DOHH2 (cell line): ENCODE measurements around the gene RBM47.

Experiments used
- H3F3A ChIP-seq: fragments of 200-600 bp; sonication (generic), shearing (Covaris generic); 2 replicates; pipeline ENCODE4 v1.6.0; 2016; ENCODE audit warnings: antibody characterized with exemption, mild to moderate bottlenecking; ENCODE audit not compliant: control insufficient read depth, insufficient read depth
- H3K27ac ChIP-seq: fragments of 200-600 bp; sonication (generic); 2 replicates; pipeline ENCODE4 v1.5.1; 2014; ENCODE audit warnings: low read depth, mild to moderate bottlenecking, low read length, moderate library complexity
- H3K27me3 ChIP-seq: fragments of 200-600 bp; sonication (generic); 2 replicates; pipeline ENCODE4 v1.6.1; 2014; ENCODE audit warnings: mild to moderate bottlenecking, low read length, mixed read lengths; ENCODE audit not compliant: control insufficient read depth
- H3K36me3 ChIP-seq: fragments of 200-600 bp; sonication (generic); 2 replicates; pipeline ENCODE4 v1.6.1; 2014; ENCODE audit warnings: mild to moderate bottlenecking, low read length, moderate library complexity, mixed read lengths; ENCODE audit not compliant: control insufficient read depth
- H3K4me1 ChIP-seq: fragments of 200-600 bp; sonication (generic); 2 replicates; pipeline ENCODE4 v1.6.1; 2014; ENCODE audit warnings: mild to moderate bottlenecking, low read length, mixed read lengths; ENCODE audit not compliant: control insufficient read depth
- H3K4me2 ChIP-seq: fragments of 200-600 bp; sonication (generic); 2 replicates; pipeline ENCODE4 v1.6.0; 2014; ENCODE audit warnings: mild to moderate bottlenecking, low read length, moderate library complexity
- H3K4me3 ChIP-seq: fragments of 200-600 bp; sonication (generic); 2 replicates; pipeline ENCODE4 v1.5.1; 2014; ENCODE audit warnings: mild to moderate bottlenecking, low read length, mixed read lengths
- H3K79me2 ChIP-seq: fragments of 200-600 bp; sonication (generic); 2 replicates; pipeline ENCODE4 v1.6.1; 2014; ENCODE audit warnings: mild to moderate bottlenecking, low read length, mixed read lengths; ENCODE audit not compliant: control insufficient read depth
- H3K9me2 ChIP-seq: fragments of 200-600 bp; sonication (generic); replicated peaks from 2 replicates; pipeline ENCODE4 v1.6.1; 2014; ENCODE audit warnings: mild to moderate bottlenecking, low read length, mixed read lengths; ENCODE audit not compliant: control insufficient read depth
- H3K9me3 ChIP-seq: fragments of 200-600 bp; sonication (generic); 2 replicates; pipeline ENCODE4 v1.6.1; 2014; ENCODE audit warnings: antibody characterized with exemption, low read length, mixed read lengths; ENCODE audit not compliant: control insufficient read depth, insufficient read depth
- H4K20me1 ChIP-seq: fragments of 200-600 bp; sonication (generic); 2 replicates; pipeline ENCODE4 v1.6.0; 2014; ENCODE audit warnings: low read depth, mild to moderate bottlenecking, antibody characterized with exemption, low read length, moderate library complexity; ENCODE audit not compliant: control insufficient read depth, insufficient read depth
- EZH2phosphoT487 ChIP-seq: fragments of 200-600 bp; sonication (generic); IDR thresholded peaks from 2 replicates; pipeline ENCODE4 v1.6.1; 2017; ENCODE audit warnings: borderline replicate concordance, mild to moderate bottlenecking, antibody characterized with exemption, low read length, moderate library complexity, mixed read lengths
- TF ChIP-seq, protein P1 (sequence below): fragments of 200-600 bp; sonication (generic); IDR thresholded peaks from one replicate; pipeline ENCODE4 v1.5.1; 2014; ENCODE audit warnings: antibody characterized with exemption, mild to moderate bottlenecking, low read depth, low read length; ENCODE audit not compliant: poor library complexity, severe bottlenecking

RBM47 gene

DNA sequence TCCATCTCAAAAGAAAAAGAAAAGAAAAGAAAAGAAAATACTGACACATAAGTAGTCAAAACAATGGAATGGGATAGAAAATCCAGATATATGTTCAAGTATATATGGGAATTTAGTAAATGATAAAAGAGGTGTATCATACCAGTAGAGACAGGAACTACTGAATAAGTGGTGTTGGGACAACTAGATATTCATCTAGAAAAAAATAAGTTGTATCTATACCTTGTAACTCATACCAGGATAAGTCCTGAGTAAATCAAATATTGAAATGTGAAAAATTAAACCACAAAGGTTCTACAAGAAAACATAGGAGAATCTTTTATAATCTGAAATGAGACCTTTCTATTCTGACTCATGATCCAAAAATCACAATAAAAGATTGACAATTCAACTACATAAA lies 58.5 kb downstream of the RBM47 start:
- H3K9me2 ChIP-seq = no peaks in the 10 kb centered on the region
- no peak overlapping the region for H3K4me2 ChIP-seq
- TF ChIP-seq, protein P1, sequence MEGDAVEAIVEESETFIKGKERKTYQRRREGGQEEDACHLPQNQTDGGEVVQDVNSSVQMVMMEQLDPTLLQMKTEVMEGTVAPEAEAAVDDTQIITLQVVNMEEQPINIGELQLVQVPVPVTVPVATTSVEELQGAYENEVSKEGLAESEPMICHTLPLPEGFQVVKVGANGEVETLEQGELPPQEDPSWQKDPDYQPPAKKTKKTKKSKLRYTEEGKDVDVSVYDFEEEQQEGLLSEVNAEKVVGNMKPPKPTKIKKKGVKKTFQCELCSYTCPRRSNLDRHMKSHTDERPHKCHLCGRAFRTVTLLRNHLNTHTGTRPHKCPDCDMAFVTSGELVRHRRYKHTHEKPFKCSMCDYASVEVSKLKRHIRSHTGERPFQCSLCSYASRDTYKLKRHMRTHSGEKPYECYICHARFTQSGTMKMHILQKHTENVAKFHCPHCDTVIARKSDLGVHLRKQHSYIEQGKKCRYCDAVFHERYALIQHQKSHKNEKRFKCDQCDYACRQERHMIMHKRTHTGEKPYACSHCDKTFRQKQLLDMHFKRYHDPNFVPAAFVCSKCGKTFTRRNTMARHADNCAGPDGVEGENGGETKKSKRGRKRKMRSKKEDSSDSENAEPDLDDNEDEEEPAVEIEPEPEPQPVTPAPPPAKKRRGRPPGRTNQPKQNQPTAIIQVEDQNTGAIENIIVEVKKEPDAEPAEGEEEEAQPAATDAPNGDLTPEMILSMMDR = no peak
- no peak for TF ChIP-seq EZH2phosphoT487
- H3K4me3 ChIP-seq = no peak overlapping the region
- no peaks in the 10 kb centered on the region for H4K20me1 ChIP-seq
- no peaks in the 10 kb centered on the region for H3K36me3 ChIP-seq
- no peaks in the 10 kb centered on the region for H3K79me2 ChIP-seq
- H3K4me1 ChIP-seq = peaks cover 41% of the 10 kb centered on the region
- no peaks in the 10 kb centered on the region for H3F3A ChIP-seq
- no peak overlapping the region for H3K27ac ChIP-seq
- H3K27me3 ChIP-seq = no peaks in the 10 kb centered on the region
- H3K9me3 ChIP-seq = no peaks in the 10 kb centered on the region

DNA sequence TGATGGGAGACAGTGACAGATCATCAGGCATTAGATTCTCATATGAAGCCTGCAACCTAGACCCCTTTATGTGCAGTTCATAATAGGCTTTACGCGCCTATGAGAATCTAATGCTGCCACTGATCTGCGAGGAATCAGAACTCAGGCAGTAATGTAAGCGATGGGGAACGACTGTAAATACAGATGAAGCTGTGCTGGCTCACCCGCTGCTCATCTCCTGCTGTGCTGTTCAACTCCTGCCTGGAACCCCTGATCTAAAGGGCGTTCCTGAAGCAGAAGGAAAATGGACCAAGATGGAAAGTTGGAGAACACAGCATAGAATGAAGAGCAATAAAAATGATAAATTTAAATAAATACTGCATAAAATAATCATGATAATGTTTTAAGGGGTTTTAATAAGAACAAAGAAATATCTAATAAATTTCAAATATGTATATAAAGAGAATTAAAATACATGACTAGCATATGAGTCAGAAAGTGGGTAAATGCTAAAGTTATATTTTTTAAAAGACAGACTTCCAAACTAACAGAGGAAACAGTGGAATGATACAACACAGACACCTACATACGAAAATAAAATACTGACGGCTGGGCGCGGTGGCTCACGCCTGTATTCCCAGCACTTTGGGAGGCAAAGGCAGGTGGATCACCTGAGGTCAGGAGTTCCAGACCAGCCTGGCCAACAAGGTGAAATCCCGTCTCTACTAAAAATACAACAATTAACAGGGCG lies 59.2 kb downstream of the RBM47 start:
- no peak overlapping the region for H3K27ac ChIP-seq
- H3K4me1 ChIP-seq = peaks cover 34% of the 10 kb centered on the region
- H3K4me3 ChIP-seq = no peak overlapping the region
- H3K9me3 ChIP-seq = no peaks in the 10 kb centered on the region
- no peaks in the 10 kb centered on the region for H3K27me3 ChIP-seq
- TF ChIP-seq EZH2phosphoT487 = no peak
- TF ChIP-seq, protein P1 = no peak
- H3F3A ChIP-seq = no peaks in the 10 kb centered on the region
- H3K9me2 ChIP-seq = no peaks in the 10 kb centered on the region
- no peaks in the 10 kb centered on the region for H3K36me3 ChIP-seq
- no peaks in the 10 kb centered on the region for H3K79me2 ChIP-seq
- H4K20me1 ChIP-seq = no peaks in the 10 kb centered on the region
- H3K4me2 ChIP-seq = no peak overlapping the region

DNA sequence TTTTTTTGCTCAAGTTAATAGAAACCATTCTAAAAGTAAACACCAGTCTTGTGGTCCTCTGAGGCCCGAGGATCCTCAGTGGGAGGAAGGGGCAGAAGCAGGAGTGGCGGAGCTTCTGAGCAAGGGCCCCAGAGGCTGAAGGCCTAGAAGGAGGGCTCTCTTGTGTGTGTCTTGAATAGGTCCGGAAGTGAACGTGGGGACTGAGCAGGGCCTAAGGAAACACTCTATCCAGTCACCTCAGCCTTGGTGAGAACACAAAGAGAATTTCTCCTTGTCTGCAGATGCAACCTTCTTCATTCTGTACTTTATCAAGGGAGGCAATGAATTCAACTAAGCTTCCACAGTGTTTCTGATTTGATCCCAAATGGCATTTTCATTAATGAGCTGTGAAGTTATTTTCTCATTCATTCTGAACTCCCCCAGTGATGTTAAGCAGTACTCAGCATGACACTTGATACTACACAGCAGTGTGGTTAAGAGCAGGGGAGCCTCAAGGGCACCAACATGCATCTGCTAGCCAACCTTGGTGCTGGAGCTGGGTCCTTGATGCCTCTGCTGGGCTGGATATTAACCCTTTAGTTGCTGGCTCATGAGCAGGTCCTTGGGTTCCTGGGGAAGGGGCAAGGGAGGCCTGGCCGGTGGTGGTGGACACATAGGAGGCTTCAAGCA lies 64.7 kb downstream of the RBM47 start:
- Histone ChIP-seq H3K79me2 (no peaks in the 10 kb centered on the region), H4K20me1 (no peaks in the 10 kb centered on the region), H3K36me3 (no peaks in the 10 kb centered on the region), H3K27ac (no peak overlapping the region), H3F3A (no peaks in the 10 kb centered on the region), H3K9me2 (no peaks in the 10 kb centered on the region), H3K4me1 (peaks cover 35% of the 10 kb centered on the region), H3K4me3 (no peak overlapping the region), H3K27me3 (no peaks in the 10 kb centered on the region), H3K4me2 (no peak overlapping the region), H3K9me3 (no peaks in the 10 kb centered on the region)
- no peak for TF ChIP-seq EZH2phosphoT487
- TF ChIP-seq, protein P1 = no peak
